ENCODE data around the gene NELFB.

NELFB gene

GRCh38 chr9:137294091-137294680 lies 39.1 kb downstream of the NELFB start:
- ChIA-PET POLR2A (interaction anchor here (0.6 kb wide), 1 partner anchor 53 kb away, joined by 3 read pairs; the partner anchor contains the start of gene TUBB4B), CTCF (interaction anchor here (0.9 to 3.3 kb wide), 14 partner anchors 9 to 238 kb away, joined by 3 to 11 read pairs (median 5); partner anchors contain the start of genes EXD3, NOXA1 and NRARP)
- H3K4me3 ChIP-seq (ENCODE audit: low read depth, low read length), result no peak overlapping the region
- TF ChIP-seq CTCF (IDR thresholded peaks at IDR 0.05; ENCODE audit: insufficient read depth, low read length, missing control alignments), result no peak
- no peak for DNase-seq (ENCODE audit: low read depth, low spot score)

GRCh38 chr9:137294681-137295237 lies 39.6 kb downstream of the NELFB start:
- DNase-seq (ENCODE audit: low read depth, low spot score), result no peak
- no peak overlapping the region for H3K4me3 ChIP-seq (ENCODE audit: low read depth, low read length)
- peak; percentile 43 for TF ChIP-seq CTCF (IDR thresholded peaks at IDR 0.05; ENCODE audit: insufficient read depth, low read length, missing control alignments)
- CTCF ChIA-PET, result interaction anchor here (0.9 to 3.3 kb wide), 11 partner anchors 10 to 238 kb away, joined by 3 to 11 read pairs (median 5); partner anchors contain the start of genes EXD3 and NOXA1
- POLR2A ChIA-PET, result interaction anchor here (0.6 kb wide), 1 partner anchor 54 kb away, joined by 3 read pairs; the partner anchor contains the start of gene TUBB4B

DNA sequence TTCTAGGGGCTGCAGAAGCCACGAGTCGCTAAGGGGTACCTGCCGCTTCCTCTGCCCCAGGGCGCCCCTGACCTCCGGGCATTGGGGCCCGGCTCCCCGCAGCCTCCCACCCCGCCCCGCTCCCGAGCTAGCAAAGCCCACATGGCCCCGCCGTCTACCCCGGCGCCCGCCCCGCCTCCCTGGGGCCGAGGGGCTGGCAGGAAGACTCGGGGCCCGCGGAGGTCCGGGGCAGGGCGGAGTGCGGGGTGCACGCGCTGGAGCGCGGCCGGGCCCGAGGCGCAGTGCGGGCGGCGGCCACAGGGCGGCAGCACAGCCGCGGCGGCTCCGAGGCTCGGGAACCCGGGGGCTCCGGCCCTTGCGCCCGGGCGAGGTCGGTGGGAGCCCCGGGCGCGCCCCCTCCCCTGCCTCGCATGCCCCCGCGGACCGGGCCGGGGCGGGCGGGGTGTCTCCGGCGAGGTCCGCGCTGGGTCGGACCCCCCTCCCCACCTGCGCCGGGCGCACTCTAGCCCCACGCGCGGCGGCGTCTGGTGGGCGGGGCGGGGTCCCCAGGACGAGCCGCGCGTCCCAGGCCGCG lies 40.2 kb downstream of the NELFB start:
- DNase-seq (ENCODE audit: low read depth, low spot score), result no peak
- peak overlapping the region; percentile 6; the same call in 1 of the 2 replicates for H3K4me3 ChIP-seq (ENCODE audit: low read depth, low read length)
- CTCF ChIA-PET, result interaction anchor here (1.6 to 3.3 kb wide), 4 partner anchors 11 to 237 kb away, joined by 4 to 11 read pairs (median 8); partner anchors contain the start of genes EXD3 and NOXA1

DNA sequence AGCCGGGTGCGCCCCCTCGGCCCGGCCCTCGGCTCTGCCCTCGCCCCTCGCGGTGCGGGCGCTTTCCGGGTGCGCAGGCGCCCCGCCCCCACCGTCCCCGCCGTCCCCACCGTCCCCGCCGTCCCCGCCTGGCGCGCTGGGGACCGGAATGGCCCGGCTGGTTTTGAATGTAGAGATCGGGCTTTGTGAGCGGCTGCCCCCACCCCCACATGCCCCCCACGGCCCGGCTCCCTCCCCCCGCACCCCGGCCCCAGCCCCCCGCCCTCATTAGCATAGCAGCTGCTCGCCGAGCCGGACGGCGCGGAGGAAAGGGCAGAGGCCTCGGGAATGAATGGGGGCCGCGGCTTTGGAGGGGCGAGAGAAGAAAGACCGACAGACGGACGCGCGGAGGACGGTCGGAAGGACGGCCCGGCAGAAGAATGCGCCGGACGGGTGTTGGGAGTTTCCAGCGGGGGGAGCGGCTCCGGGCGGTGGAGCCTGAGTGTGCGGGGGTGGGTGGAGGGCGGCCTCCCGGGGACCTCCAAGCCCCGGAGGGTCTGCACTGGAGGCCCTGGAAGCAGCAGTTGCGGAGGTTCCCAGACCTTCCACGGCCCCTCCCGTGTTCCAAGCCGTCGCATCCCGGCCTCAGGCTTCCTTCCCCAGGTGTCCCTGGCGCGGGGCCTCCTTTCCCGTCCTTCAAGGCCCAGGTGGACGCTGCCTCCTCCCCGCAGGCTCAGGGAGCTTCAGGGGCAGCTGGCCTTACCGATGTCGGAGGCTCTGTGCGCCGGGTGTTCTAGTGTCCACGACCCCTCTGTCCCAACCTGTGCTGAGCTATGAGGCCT lies 40.9 kb downstream of the NELFB start:
- DNase-seq (ENCODE audit: low read depth, low spot score), result no peak
- no peak overlapping the region for H3K4me3 ChIP-seq (ENCODE audit: low read depth, low read length)
- no peak for TF ChIP-seq CTCF (IDR thresholded peaks at IDR 0.05; ENCODE audit: insufficient read depth, low read length, missing control alignments)
- CTCF ChIA-PET, result interaction anchor here (0.7 to 3.3 kb wide), 9 partner anchors 9 to 230 kb away, joined by 3 to 11 read pairs (median 5); no protein-coding TSS in a partner anchor
- POLR2A ChIA-PET, result no interaction called here

More for the DNA sequence above, 40.2 kb downstream of the NELFB start:
- peak; percentile 47 for TF ChIP-seq CTCF (IDR thresholded peaks at IDR 0.05; ENCODE audit: insufficient read depth, low read length, missing control alignments)
- POLR2A ChIA-PET, result no interaction called here

- no peak overlapping the region for H3K4me3 ChIP-seq (ENCODE audit: low read depth, low read length)
- ChIA-PET CTCF (interaction anchor here (0.7 to 1.5 kb wide), 12 partner anchors 9 to 229 kb away, joined by 3 to 7 read pairs (median 4); no protein-coding TSS in a partner anchor), POLR2A (no interaction called here)
- TF ChIP-seq CTCF (IDR thresholded peaks at IDR 0.05; ENCODE audit: insufficient read depth, low read length, missing control alignments), result no peak
- DNase-seq (ENCODE audit: low read depth, low spot score), result no peak
Measured at GRCh38 chr9:137296670-137297664, 41.8 kb downstream of the NELFB start.

Data from AG04449 (cell line).